Measurements from ENCODE around the gene RPSA.
"Not testable (repeated sequence)": the region's sequence is repeated elsewhere in the genome, so short reads cannot be mapped to it uniquely, and the experiment has no call there.

Gene RPSA

GRCh38 chr3:39406368-39407258, at the start of gene RPSA:
TSS of gene RPSA (plus strand) at chr3:39406720. CDS start at chr3:39407654, 934 bp downstream.
- no peak for TF ChIP-seq FOXP2 (optimal IDR thresholded peaks at IDR 0.05; ENCODE audit: control extremely low read depth, extremely low read length, insufficient read depth)
- TF ChIP-seq POLR2AphosphoS5 (IDR thresholded peaks at IDR 0.05; ENCODE audit: borderline replicate concordance, low read depth, low read length), result peak; percentile 99
- Histone ChIP-seq H3K9ac (ENCODE audit: insufficient read length) (peak within 1 kb of the TSS; percentile 97), H3K9me3 (ENCODE audit: low read depth, low read length) (no peaks in the 10 kb centered on the region), H3K36me3 (ENCODE audit: insufficient read depth, low read length) (peaks cover 44% of the 10 kb centered on the region), H3K27ac (peak within 1 kb of the TSS; percentile 75), H3K4me3 (peak within 1 kb of the TSS; percentile 89)
- DNase-seq (ENCODE audit: low read depth, low spot score), result peak; percentile 72

GRCh38 chr3:39358333-39358732, 48.2 kb upstream of the RPSA start:
- Histone ChIP-seq H3K9ac (ENCODE audit: insufficient read length) (no peak overlapping the region), H3K4me3 (no peak overlapping the region), H3K9me3 (ENCODE audit: low read depth, low read length) (no peaks in the 10 kb centered on the region), H3K27ac (no peak overlapping the region), H3K36me3 (ENCODE audit: insufficient read depth, low read length) (no peaks in the 10 kb centered on the region)
- TF ChIP-seq EZH2 (IDR thresholded peaks at IDR 0.05) (no peak), POLR2AphosphoS5 (IDR thresholded peaks at IDR 0.05; ENCODE audit: borderline replicate concordance, low read depth, low read length) (no peak), FOXP2 (optimal IDR thresholded peaks at IDR 0.05; ENCODE audit: control extremely low read depth, extremely low read length, insufficient read depth) (no peak)
- no peak for DNase-seq (ENCODE audit: low read depth, low spot score)

- Histone ChIP-seq H3K36me3 (ENCODE audit: insufficient read depth, low read length) (no peaks in the 10 kb centered on the region), H3K9me3 (ENCODE audit: low read depth, low read length) (no peaks in the 10 kb centered on the region), H3K9ac (ENCODE audit: insufficient read length) (no peak overlapping the region), H3K4me3 (no peak overlapping the region), H3K27ac (no peak overlapping the region)
- DNase-seq (ENCODE audit: low read depth, low spot score), result no peak
- TF ChIP-seq EZH2 (IDR thresholded peaks at IDR 0.05), result no peak
- no peak for TF ChIP-seq FOXP2 (optimal IDR thresholded peaks at IDR 0.05; ENCODE audit: control extremely low read depth, extremely low read length, insufficient read depth)
- TF ChIP-seq POLR2AphosphoS5 (IDR thresholded peaks at IDR 0.05; ENCODE audit: borderline replicate concordance, low read depth, low read length), result no peak
These were observed 45.1 kb upstream of the RPSA start for GRCh38 chr3:39361252-39361927.

- Histone ChIP-seq H3K27ac (no peak overlapping the region), H3K4me3 (no peak overlapping the region), H3K9me3 (ENCODE audit: low read depth, low read length) (no peaks in the 10 kb centered on the region), H3K36me3 (ENCODE audit: insufficient read depth, low read length) (no peaks in the 10 kb centered on the region), H3K9ac (ENCODE audit: insufficient read length) (no peak overlapping the region)
- TF ChIP-seq POLR2AphosphoS5 (IDR thresholded peaks at IDR 0.05; ENCODE audit: borderline replicate concordance, low read depth, low read length) (no peak), EZH2 (IDR thresholded peaks at IDR 0.05) (no peak), FOXP2 (optimal IDR thresholded peaks at IDR 0.05; ENCODE audit: control extremely low read depth, extremely low read length, insufficient read depth) (no peak)
- DNase-seq (ENCODE audit: low read depth, low spot score), result no peak
These were observed 44.3 kb upstream of the RPSA start for GRCh38 chr3:39362192-39362591.

GRCh38 chr3:39362812-39363211, 43.7 kb upstream of the RPSA start:
- TF ChIP-seq FOXP2 (optimal IDR thresholded peaks at IDR 0.05; ENCODE audit: control extremely low read depth, extremely low read length, insufficient read depth) (no peak), EZH2 (IDR thresholded peaks at IDR 0.05) (no peak), POLR2AphosphoS5 (IDR thresholded peaks at IDR 0.05; ENCODE audit: borderline replicate concordance, low read depth, low read length) (no peak)
- Histone ChIP-seq H3K9ac (ENCODE audit: insufficient read length) (no peak overlapping the region), H3K4me3 (no peak overlapping the region), H3K9me3 (ENCODE audit: low read depth, low read length) (no peaks in the 10 kb centered on the region), H3K27ac (no peak overlapping the region), H3K36me3 (ENCODE audit: insufficient read depth, low read length) (no peaks in the 10 kb centered on the region)
- DNase-seq (ENCODE audit: low read depth, low spot score), result no peak

GRCh38 chr3:39370450-39370849, 36.1 kb upstream of the RPSA start:
- not testable (repeated sequence) for H3K4me3 ChIP-seq; DNase-seq (ENCODE audit: low read depth, low spot score); H3K9me3 ChIP-seq (ENCODE audit: low read depth, low read length); H3K36me3 ChIP-seq (ENCODE audit: insufficient read depth, low read length); H3K9ac ChIP-seq (ENCODE audit: insufficient read length); H3K27ac ChIP-seq

GRCh38 chr3:39372833-39373232, 33.7 kb upstream of the RPSA start:
- no peak overlapping the region for H3K4me3 ChIP-seq
- H3K9me3 ChIP-seq (ENCODE audit: low read depth, low read length), result no peaks in the 10 kb centered on the region
- H3K36me3 ChIP-seq (ENCODE audit: insufficient read depth, low read length), result no peaks in the 10 kb centered on the region
- no peak for TF ChIP-seq POLR2AphosphoS5 (IDR thresholded peaks at IDR 0.05; ENCODE audit: borderline replicate concordance, low read depth, low read length)
- H3K27ac ChIP-seq, result no peak overlapping the region
- H3K9ac ChIP-seq (ENCODE audit: insufficient read length), result no peak overlapping the region
- DNase-seq (ENCODE audit: low read depth, low spot score), result no peak

- no peak for TF ChIP-seq EZH2 (IDR thresholded peaks at IDR 0.05)
- no peak for TF ChIP-seq POLR2AphosphoS5 (IDR thresholded peaks at IDR 0.05; ENCODE audit: borderline replicate concordance, low read depth, low read length)
- no peak for TF ChIP-seq FOXP2 (optimal IDR thresholded peaks at IDR 0.05; ENCODE audit: control extremely low read depth, extremely low read length, insufficient read depth)
- Histone ChIP-seq H3K4me3 (no peak overlapping the region), H3K9ac (ENCODE audit: insufficient read length) (no peak overlapping the region), H3K9me3 (ENCODE audit: low read depth, low read length) (no peaks in the 10 kb centered on the region), H3K27ac (no peak overlapping the region), H3K36me3 (ENCODE audit: insufficient read depth, low read length) (no peaks in the 10 kb centered on the region)
- DNase-seq (ENCODE audit: low read depth, low spot score), result no peak
These were observed 29.4 kb upstream of the RPSA start for GRCh38 chr3:39376959-39377634.

Data from SK-N-MC (cell line).